HepG2 (cell line): ENCODE results near the gene OAT. TPM values are rescaled to one million over a fixed set of nuclear protein-coding genes. Genes with fewer than 3 reads are reported as not detected.

ENCODE experiments used
- DR1 ChIP-seq: sonication (generic); formaldehyde crosslinking; IDR thresholded peaks from 2 replicates; pipeline ENCODE4 v1.8.0; 2021; ENCODE audit warnings: mild to moderate bottlenecking, missing genetic modification reagents, inconsistent platforms
- JUN ChIP-seq: sonication (generic); formaldehyde crosslinking; IDR thresholded peaks from 2 replicates; pipeline ENCODE4 v1.4.0; 2020; ENCODE audit warnings: mild to moderate bottlenecking, missing genetic modification reagents
- KDM4B ChIP-seq: sonication (generic); formaldehyde crosslinking; IDR thresholded peaks from 2 replicates; pipeline ENCODE4 v1.4.0; 2020; ENCODE audit warnings: missing genetic modification reagents
- SALL1 ChIP-seq: sonication (generic); formaldehyde crosslinking; IDR thresholded peaks from 2 replicates; pipeline ENCODE4 v1.8.0; 2022; ENCODE audit warnings: mild to moderate bottlenecking, missing genetic modification reagents
- SMARCC2 ChIP-seq: fragments of 450-650 bp; IDR thresholded peaks from 2 replicates; pipeline ENCODE4 v1.6.1; 2017; ENCODE audit warnings: antibody characterized with exemption, mild to moderate bottlenecking
- SRY ChIP-seq: sonication (generic); formaldehyde crosslinking; IDR thresholded peaks from 2 replicates; pipeline ENCODE4 v1.8.0; 2022; ENCODE audit warnings: mild to moderate bottlenecking, missing genetic modification reagents
- ZFYVE20 ChIP-seq: sonication (generic); formaldehyde crosslinking; IDR thresholded peaks from 2 replicates; pipeline ENCODE4 v1.8.0; 2023; ENCODE audit warnings: low read depth, mild to moderate bottlenecking, moderate library complexity, missing genetic modification reagents, borderline replicate concordance
- ZNF101 ChIP-seq: sonication (generic); formaldehyde crosslinking; IDR thresholded peaks from 2 replicates; pipeline ENCODE4 v1.4.0; 2020; ENCODE audit warnings: mild to moderate bottlenecking, low read depth, missing genetic modification reagents, borderline replicate concordance
- ZNF282 ChIP-seq: fragments of 450-650 bp; IDR thresholded peaks from 2 replicates; pipeline ENCODE4 v1.6.1; 2018; ENCODE audit not compliant: partially characterized antibody
- ZNF570 ChIP-seq: sonication (generic); formaldehyde crosslinking; IDR thresholded peaks from 2 replicates; pipeline ENCODE4 v1.4.0; 2020; ENCODE audit warnings: mild to moderate bottlenecking, missing genetic modification reagents, borderline replicate concordance
- ZNF766 ChIP-seq: sonication (generic); formaldehyde crosslinking; IDR thresholded peaks from 2 replicates; pipeline ENCODE4 v1.5.0; 2020; ENCODE audit warnings: missing genetic modification reagents, borderline replicate concordance
- ZNF891 ChIP-seq: sonication (generic); formaldehyde crosslinking; IDR thresholded peaks from 2 replicates; pipeline ENCODE4 v1.5.0; 2020; ENCODE audit warnings: mild to moderate bottlenecking, missing genetic modification reagents
- ZSCAN20 ChIP-seq: sonication (generic); formaldehyde crosslinking; IDR thresholded peaks from 2 replicates; pipeline ENCODE4 v1.4.0; 2020; ENCODE audit warnings: missing genetic modification reagents, mild to moderate bottlenecking, borderline replicate concordance
- ZSCAN30 ChIP-seq: sonication (generic); formaldehyde crosslinking; IDR thresholded peaks from 2 replicates; pipeline ENCODE4 v1.5.0; 2020; ENCODE audit warnings: mild to moderate bottlenecking, missing genetic modification reagents
- polyA plus RNA-seq, 8 experiments: library from polyadenylated mRNA; depleted of rRNA in 3 of 8; stranded (reverse) in 7 of 8; unstranded in 1 of 8; fragments of >200 nt; fragmentation: Illumina TruSeq in 4 of 8; extraction: Trizol in 4 of 8; gene quantifications; 2 replicates each; pipeline versions ENCODE4 v1.2.1 to v1.2.3, GENCODE V29; 2011 to 2016; ENCODE audit warnings: low read depth in 4 of 8, missing spikeins in 1 of 8, mixed read lengths in 1 of 8; ENCODE audit not compliant: insufficient read depth in 1 of 8
- total RNA-seq, 5 experiments: library from RNA; depleted of rRNA; stranded (reverse); fragments of >200 nt; fragmentation: Illumina TruSeq; extraction: Trizol; gene quantifications; 2 replicates each; pipeline ENCODE4 v1.2.3, GENCODE V29; 2016; ENCODE audit warnings: low read depth in 1 of 5
- TF ChIP-seq, protein P1 (sequence below): sonication (generic); formaldehyde crosslinking; conservative IDR thresholded peaks from 2 replicates; pipeline ENCODE4 v1.4.0; 2020; ENCODE audit warnings: missing genetic modification reagents
- TF ChIP-seq, protein P2 (sequence below): sonication (generic); formaldehyde crosslinking; IDR thresholded peaks from 2 replicates; pipeline ENCODE4 v1.4.0; 2020; ENCODE audit warnings: mild to moderate bottlenecking, missing genetic modification reagents
- TF ChIP-seq, protein P3 (sequence below): sonication (generic); formaldehyde crosslinking; IDR thresholded peaks from 2 replicates; pipeline ENCODE4 v1.5.0; 2020; ENCODE audit warnings: missing genetic modification reagents
- TF ChIP-seq, protein P4 (sequence below): sonication (generic); IDR thresholded peaks from 2 replicates; pipeline ENCODE4 v1.6.1; 2016; ENCODE audit warnings: low read depth, borderline replicate concordance
- TF ChIP-seq, protein P5 (sequence below): sonication (generic); formaldehyde crosslinking; IDR thresholded peaks from 2 replicates; pipeline ENCODE4 v1.9.0; 2022; ENCODE audit warnings: missing genetic modification reagents, mild to moderate bottlenecking, borderline replicate concordance
- TF ChIP-seq, protein P6 (sequence below): sonication (generic); formaldehyde crosslinking; IDR thresholded peaks from 2 replicates; pipeline ENCODE4 v1.8.0; 2022; ENCODE audit warnings: mild to moderate bottlenecking, missing genetic modification reagents, borderline replicate concordance

Gene OAT
- total and polyA plus RNA-seq, 2 of the 13 experiments (the other 11 are each of a cell fraction or from before 2014, with no cell fraction given), result 87.8 to 96.7 TPM

DNA sequence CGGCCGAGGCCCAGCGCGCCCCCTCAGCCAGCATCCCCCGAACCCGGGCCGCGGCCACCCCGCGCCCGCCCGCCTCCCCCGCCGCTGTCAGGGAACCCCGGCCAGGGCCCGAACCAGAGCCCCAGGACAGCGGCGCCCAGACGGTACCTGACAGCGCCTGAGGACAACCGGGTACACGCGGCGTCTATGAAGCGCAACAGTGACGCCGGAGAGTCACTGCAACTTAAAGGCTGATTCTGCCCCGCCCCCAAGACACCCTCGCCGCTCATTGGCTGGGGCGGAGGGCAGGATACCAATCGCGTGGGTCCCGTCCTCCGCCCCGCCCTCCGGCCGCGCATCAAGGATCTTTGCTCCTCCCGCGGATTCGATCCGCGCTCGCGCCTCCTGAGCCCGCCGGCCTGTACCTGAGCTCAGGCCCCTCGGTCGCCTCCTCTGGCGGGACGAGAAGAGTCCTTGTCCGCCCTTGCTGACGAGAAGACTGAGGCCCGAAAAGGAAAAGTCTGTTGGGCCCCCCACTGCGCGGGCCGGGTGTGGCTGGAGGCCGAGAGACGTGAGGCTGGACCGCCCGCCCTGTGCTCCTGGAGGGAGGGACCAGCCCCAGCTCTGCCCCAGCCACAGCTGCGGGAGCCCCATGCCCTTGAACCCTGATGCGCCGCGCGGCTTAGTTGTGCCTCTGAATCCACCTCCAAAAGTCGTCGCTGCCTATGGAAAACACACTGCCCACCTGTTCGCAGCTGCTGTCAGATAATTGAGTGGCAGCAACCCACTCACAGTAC, at the start of gene OAT (continued):
- TF ChIP-seq, protein P1, sequence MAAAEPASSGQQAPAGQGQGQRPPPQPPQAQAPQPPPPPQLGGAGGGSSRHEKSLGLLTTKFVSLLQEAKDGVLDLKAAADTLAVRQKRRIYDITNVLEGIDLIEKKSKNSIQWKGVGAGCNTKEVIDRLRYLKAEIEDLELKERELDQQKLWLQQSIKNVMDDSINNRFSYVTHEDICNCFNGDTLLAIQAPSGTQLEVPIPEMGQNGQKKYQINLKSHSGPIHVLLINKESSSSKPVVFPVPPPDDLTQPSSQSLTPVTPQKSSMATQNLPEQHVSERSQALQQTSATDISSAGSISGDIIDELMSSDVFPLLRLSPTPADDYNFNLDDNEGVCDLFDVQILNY (CRISPR knock-in tag), result 0 out of 2 replicates have a peak, but pooled peaks have one; percentile 32
- TF ChIP-seq SRY (CRISPR knock-in tag), result no peak; the same call in none of the 2 replicates
- no peak for TF ChIP-seq ZFYVE20
- peak; percentile 99 for TF ChIP-seq DR1 (CRISPR knock-in tag)
- TF ChIP-seq SALL1, result peak; percentile 75
- TF ChIP-seq, protein P2, sequence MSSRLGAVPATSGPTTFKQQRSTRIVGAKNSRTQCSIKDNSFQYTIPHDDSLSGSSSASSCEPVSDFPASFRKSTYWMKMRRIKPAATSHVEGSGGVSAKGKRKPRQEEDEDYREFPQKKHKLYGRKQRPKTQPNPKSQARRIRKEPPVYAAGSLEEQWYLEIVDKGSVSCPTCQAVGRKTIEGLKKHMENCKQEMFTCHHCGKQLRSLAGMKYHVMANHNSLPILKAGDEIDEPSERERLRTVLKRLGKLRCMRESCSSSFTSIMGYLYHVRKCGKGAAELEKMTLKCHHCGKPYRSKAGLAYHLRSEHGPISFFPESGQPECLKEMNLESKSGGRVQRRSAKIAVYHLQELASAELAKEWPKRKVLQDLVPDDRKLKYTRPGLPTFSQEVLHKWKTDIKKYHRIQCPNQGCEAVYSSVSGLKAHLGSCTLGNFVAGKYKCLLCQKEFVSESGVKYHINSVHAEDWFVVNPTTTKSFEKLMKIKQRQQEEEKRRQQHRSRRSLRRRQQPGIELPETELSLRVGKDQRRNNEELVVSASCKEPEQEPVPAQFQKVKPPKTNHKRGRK (CRISPR knock-in tag), result no peak
- no peak for TF ChIP-seq KDM4B (CRISPR knock-in tag)
- no peak for TF ChIP-seq ZNF570
- TF ChIP-seq ZNF891 (CRISPR knock-in tag), result no peak
- TF ChIP-seq, protein P3, sequence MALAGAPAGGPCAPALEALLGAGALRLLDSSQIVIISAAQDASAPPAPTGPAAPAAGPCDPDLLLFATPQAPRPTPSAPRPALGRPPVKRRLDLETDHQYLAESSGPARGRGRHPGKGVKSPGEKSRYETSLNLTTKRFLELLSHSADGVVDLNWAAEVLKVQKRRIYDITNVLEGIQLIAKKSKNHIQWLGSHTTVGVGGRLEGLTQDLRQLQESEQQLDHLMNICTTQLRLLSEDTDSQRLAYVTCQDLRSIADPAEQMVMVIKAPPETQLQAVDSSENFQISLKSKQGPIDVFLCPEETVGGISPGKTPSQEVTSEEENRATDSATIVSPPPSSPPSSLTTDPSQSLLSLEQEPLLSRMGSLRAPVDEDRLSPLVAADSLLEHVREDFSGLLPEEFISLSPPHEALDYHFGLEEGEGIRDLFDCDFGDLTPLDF, result 0 out of 2 replicates have a peak, but pooled peaks have one; percentile 49
- 0 out of 2 replicates have a peak, but pooled peaks have one; percentile 44 for TF ChIP-seq ZNF766 (CRISPR knock-in tag)
- TF ChIP-seq, protein P4, sequence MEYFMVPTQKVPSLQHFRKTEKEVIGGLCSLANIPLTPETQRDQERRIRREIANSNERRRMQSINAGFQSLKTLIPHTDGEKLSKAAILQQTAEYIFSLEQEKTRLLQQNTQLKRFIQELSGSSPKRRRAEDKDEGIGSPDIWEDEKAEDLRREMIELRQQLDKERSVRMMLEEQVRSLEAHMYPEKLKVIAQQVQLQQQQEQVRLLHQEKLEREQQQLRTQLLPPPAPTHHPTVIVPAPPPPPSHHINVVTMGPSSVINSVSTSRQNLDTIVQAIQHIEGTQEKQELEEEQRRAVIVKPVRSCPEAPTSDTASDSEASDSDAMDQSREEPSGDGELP, result peak; percentile 69; the same call in 1 of the 2 replicates
- TF ChIP-seq ZSCAN30, result no peak
- no peak for TF ChIP-seq SMARCC2
- TF ChIP-seq ZNF101 (CRISPR knock-in tag), result no peak
- TF ChIP-seq ZSCAN20 (CRISPR knock-in tag), result no peak; the same call in 1 of the 2 replicates
- TF ChIP-seq ZNF282, result no peak
- TF ChIP-seq, protein P5, sequence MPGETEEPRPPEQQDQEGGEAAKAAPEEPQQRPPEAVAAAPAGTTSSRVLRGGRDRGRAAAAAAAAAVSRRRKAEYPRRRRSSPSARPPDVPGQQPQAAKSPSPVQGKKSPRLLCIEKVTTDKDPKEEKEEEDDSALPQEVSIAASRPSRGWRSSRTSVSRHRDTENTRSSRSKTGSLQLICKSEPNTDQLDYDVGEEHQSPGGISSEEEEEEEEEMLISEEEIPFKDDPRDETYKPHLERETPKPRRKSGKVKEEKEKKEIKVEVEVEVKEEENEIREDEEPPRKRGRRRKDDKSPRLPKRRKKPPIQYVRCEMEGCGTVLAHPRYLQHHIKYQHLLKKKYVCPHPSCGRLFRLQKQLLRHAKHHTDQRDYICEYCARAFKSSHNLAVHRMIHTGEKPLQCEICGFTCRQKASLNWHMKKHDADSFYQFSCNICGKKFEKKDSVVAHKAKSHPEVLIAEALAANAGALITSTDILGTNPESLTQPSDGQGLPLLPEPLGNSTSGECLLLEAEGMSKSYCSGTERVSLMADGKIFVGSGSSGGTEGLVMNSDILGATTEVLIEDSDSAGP (CRISPR knock-in tag), result peak; percentile 73; the same call in 1 of the 2 replicates
- TF ChIP-seq JUN (CRISPR knock-in tag), result 0 out of 2 replicates have a peak, but pooled peaks have one; percentile 32
- TF ChIP-seq, protein P6, sequence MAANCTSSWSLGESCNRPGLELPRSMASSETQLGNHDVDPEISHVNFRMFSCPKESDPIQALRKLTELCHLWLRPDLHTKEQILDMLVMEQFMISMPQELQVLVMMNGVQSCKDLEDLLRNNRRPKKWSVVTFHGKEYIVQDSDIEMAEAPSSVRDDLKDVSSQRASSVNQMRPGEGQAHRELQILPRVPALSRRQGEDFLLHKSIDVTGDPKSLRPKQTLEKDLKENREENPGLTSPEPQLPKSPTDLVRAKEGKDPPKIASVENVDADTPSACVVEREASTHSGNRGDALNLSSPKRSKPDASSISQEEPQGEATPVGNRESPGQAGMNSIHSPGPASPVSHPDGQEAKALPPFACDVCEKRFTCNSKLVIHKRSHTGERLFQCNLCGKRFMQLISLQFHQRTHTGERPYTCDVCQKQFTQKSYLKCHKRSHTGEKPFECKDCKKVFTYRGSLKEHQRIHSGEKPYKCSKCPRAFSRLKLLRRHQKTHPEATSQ (CRISPR knock-in tag), result no peak
